Middle frontal gyrus (tissue), 1 donor: ENCODE data around the gene SSH2.
A peak's percentile ranks its signal among the peaks of the same experiment; 100 is the strongest.
"Not testable (repeated sequence)": the region's sequence is repeated elsewhere in the genome, so short reads cannot be mapped to it uniquely, and the experiment has no call there.

Experiments
- DNase-seq: peaks from one replicate; pipeline ENCODE4 v3.0.0-alpha.2; 2015; ENCODE audit warnings: low spot score; ENCODE audit errors: extremely low spot score

SSH2 gene

GRCh38 chr17:29881256-29881655 is 48.8 kb downstream of the SSH2 start:
- no peak for DNase-seq

- DNase-seq = no peak
Measured at GRCh38 chr17:29880031-29880430, 50.0 kb downstream of the SSH2 start.

- DNase-seq = no peak
Measured at GRCh38 chr17:29874931-29875596, 55.0 kb downstream of the SSH2 start.

- DNase-seq = not testable (repeated sequence)
Measured at GRCh38 chr17:29874358-29874757, 55.7 kb downstream of the SSH2 start.

GRCh38 chr17:29873476-29873875 is 56.6 kb downstream of the SSH2 start:
- DNase-seq = no peak

- DNase-seq = peak; percentile 19
Measured at GRCh38 chr17:29870836-29871465, 59.1 kb downstream of the SSH2 start.

- no peak for DNase-seq
Measured at GRCh38 chr17:29867643-29868181, 62.3 kb downstream of the SSH2 start.

GRCh38 chr17:29866746-29867404 is 63.2 kb downstream of the SSH2 start:
- DNase-seq = no peak

GRCh38 chr17:29864615-29865014 is 65.4 kb downstream of the SSH2 start:
- DNase-seq = no peak

- not testable (repeated sequence) for DNase-seq
Measured at GRCh38 chr17:29864123-29864522, 65.9 kb downstream of the SSH2 start.

- DNase-seq = no peak
Measured at GRCh38 chr17:29862951-29863350, 67.1 kb downstream of the SSH2 start.

GRCh38 chr17:29862127-29862526 is 67.9 kb downstream of the SSH2 start:
- DNase-seq = no peak

- DNase-seq = not testable (repeated sequence)
Measured at GRCh38 chr17:29859445-29859844, 70.6 kb downstream of the SSH2 start.

- no peak for DNase-seq
Measured at GRCh38 chr17:29857823-29858222, 72.2 kb downstream of the SSH2 start.

- not testable (repeated sequence) for DNase-seq
Measured at GRCh38 chr17:29857105-29857504, 72.9 kb downstream of the SSH2 start.

GRCh38 chr17:29855686-29856085 is 74.3 kb downstream of the SSH2 start:
- DNase-seq = no peak

GRCh38 chr17:29848737-29849136 is 81.3 kb downstream of the SSH2 start:
- DNase-seq = no peak

GRCh38 chr17:29847527-29848400 is 82.3 kb downstream of the SSH2 start:
- no peak for DNase-seq

- no peak for DNase-seq
Measured at GRCh38 chr17:29847118-29847517, 82.9 kb downstream of the SSH2 start.

GRCh38 chr17:29846298-29846697 is 83.7 kb downstream of the SSH2 start:
- no peak for DNase-seq

GRCh38 chr17:29844339-29845048 is 85.5 kb downstream of the SSH2 start:
- DNase-seq = no peak
